Activated T-helper 17 cell treated with anti-CD3 and anti-CD28 coated beads, Interleukin-2, amount 50 U/mL, for 72 hours (primary cell): ENCODE measurements around the gene DPEP2. TPM values are rescaled to one million over a fixed set of nuclear protein-coding genes. Genes with fewer than 3 reads are reported as not detected.
"Not testable (repeated sequence)": the region's sequence is repeated elsewhere in the genome, so short reads cannot be mapped to it uniquely, and the experiment has no call there.

Experiments used
- ATAC-seq: fragments of 150-1000 bp; cut with Tn5 transposase; replicated peaks from 2 replicates; pipeline ENCODE4 v1.10.0; 2021; ENCODE audit warnings: mild to moderate bottlenecking, moderate library complexity
- H3K27ac Mint-ChIP-seq: one replicate; pipeline ENCODE4 v1.8.0; 2022; ENCODE audit warnings: mixed read lengths
- H3K27me3 Mint-ChIP-seq: one replicate; pipeline ENCODE4 v1.8.0; 2022; ENCODE audit warnings: mixed read lengths
- H3K36me3 Mint-ChIP-seq: one replicate; pipeline ENCODE4 v1.8.0; 2022; ENCODE audit warnings: low read depth, mild to moderate bottlenecking, mixed read lengths
- H3K4me1 Mint-ChIP-seq: one replicate; pipeline ENCODE4 v1.8.0; 2022; ENCODE audit warnings: mixed read lengths
- H3K4me3 Mint-ChIP-seq: one replicate; pipeline ENCODE4 v1.8.0; 2022; ENCODE audit warnings: mild to moderate bottlenecking, mixed read lengths
- H3K9me3 Mint-ChIP-seq: one replicate; pipeline ENCODE4 v1.8.0; 2022; ENCODE audit warnings: mixed read lengths
- total RNA-seq, 2 donors: library from RNA; stranded (reverse); gene quantifications; one replicate each; pipeline ENCODE4 v1.2.3, GENCODE V29; 2022

The DPEP2 gene
- total RNA-seq, 2 donors from 2014 or later: 2.8 to 7.3 TPM

DNA sequence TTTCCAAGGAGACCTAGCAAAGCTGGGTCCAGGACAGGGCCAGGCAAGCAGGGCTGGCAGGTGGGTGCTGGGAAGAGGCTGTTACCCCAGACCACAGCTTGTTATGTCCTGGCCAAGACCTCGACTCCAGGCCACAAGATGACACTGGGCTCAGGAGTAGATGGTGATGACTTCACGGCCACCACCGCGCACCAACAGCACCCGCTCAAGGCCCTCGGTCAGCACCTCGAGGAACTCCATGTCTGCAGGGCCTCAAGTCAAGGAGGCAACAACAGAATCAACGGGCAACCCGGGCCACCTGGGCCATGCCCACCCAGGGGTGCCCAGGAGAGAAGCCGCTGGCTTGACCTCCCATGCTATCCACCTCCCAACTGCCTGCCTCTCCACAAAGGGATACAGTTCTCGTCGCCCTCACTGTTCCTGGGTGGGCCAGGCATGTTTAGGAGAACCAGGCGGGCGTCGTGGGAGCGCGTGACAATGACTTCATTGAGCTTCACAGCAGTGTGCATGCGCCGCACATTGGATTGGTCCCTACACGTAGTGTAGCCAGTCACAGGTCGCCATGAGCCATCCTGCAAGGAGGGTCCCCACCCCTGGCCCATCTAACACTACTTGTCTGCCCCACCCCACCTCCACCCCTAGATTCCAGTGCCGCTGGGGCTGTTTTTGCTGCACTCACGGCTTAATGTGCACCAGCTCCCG, 54.4 kb downstream of the DPEP2 start:
- Mint-ChIP-seq H3K36me3 (peaks cover 15% of the 10 kb centered on the region), H3K9me3 (no peaks in the 10 kb centered on the region), H3K27me3 (no peaks in the 10 kb centered on the region), H3K4me1 (peaks cover 10% of the 10 kb centered on the region), H3K4me3 (no peak overlapping the region), H3K27ac (no peak overlapping the region)
- no peak for ATAC-seq

DNA sequence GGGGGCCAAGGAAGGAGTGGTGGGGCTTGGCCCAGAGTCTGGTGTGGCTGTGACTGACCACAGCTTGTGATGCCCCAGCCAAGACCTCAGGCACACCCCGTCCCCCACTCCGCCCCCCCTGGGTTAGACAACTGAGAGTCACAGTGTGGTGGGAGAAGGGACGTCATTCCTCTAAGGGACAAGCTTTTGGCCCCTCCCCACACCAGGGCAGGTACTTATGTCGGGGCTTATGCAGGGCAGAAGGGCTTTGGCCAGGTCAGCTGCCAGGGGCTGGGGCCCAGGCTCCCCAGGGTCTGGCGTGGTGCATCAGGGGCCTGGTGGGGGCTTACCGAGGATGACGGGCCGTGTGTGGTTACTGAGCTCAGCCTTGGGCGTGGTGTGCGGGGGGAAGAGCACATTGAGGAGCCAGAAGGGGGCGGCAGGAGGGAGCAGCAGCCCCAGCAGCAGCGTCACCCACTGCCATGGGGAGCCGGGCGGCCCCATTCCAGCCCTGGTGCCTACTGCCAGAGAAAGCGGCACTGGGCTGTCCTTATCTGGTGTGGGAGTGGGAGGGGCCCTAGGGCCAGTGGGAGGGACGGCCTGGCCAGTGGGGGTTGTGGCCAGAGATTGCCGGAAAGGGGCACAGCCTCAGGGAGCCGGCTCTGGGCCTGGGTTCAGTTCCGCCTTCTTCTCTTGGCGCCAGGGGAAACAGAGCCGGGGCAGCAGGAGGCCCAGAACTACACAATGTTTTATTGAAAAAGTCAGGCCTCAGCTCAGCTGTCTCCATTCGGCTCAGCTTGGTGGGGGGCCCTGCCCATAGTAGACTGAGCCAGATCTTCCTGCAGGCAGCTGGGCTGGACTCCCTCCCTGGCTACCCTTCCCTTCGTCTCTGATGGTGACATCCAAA, 55.4 kb downstream of the DPEP2 start, which contains the start of gene LCAT:
LCAT (minus strand) TSS at position 502 of the 886 bp plus-strand sequence; CDS start at position 483, 19 bp downstream.
- H3K27me3 Mint-ChIP-seq: no peaks in the 10 kb centered on the region
- H3K36me3 Mint-ChIP-seq: peaks cover 21% of the 10 kb centered on the region
- H3K9me3 Mint-ChIP-seq: no peaks in the 10 kb centered on the region
- no peak for ATAC-seq
- H3K27ac Mint-ChIP-seq: no peak within 1 kb of the TSS
- H3K4me3 Mint-ChIP-seq: no peak within 1 kb of the TSS
- peaks cover 12% of the 10 kb centered on the region for H3K4me1 Mint-ChIP-seq

DNA sequence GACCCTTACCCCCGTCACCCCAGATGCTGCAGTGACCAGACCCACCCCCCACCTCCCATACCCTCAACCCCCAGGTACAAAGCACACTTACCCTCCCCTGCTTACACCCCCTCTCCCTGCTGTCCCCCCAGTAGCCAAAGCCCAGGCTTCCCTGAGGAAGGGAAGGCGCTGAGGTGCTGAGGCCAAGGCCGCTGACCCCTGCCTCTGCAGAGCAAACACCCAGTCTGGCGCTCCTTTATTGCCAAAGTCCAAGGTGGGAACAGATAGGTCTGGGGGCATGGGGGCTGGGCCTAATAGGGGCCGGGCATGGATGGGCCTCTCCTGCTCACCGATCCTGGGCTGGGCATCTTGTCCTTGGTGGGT, 56.0 kb downstream of the DPEP2 start:
- Mint-ChIP-seq H3K27ac (no peak overlapping the region), H3K4me1 (peaks cover 10% of the 10 kb centered on the region), H3K36me3 (peaks cover 18% of the 10 kb centered on the region), H3K9me3 (no peaks in the 10 kb centered on the region), H3K4me3 (no peak overlapping the region), H3K27me3 (no peaks in the 10 kb centered on the region)
- ATAC-seq: no peak

DNA sequence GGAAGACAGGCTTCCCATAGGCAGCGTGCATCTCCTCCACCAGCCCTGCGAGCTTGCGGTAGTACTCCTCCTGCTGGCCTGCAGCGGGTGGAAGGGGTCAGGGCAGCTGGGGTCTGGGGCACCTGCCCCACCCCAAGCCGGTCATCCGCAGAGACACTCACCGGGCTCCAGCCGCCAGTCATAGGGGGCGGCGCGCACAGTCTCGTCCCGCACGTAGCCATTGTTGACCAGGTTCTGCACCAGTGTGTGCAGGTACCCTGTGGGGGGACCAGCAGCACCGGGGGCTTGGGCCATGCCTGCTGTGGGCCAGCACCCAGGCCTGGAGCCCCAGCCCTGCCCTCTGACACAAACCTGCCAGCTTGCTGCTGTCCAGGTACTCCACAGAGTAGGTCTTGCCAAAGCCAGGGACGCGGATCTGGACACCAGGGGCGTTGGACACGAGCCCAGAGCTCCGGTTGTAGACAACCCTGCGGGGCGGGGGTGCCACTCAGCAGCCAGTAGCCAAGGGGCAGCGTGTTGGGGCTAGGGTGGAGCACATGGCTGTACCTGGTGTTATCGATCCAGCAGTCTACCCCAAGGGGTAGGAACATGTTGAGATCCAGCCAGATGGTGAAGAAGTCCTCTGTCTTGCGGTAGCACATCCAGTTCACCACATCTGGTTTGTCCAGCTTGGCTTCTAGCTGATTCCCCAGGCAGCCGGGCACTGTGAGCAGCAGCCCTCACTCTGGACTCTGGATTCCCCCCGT, 56.6 kb downstream of the DPEP2 start:
- peaks cover 7% of the 10 kb centered on the region for H3K4me1 Mint-ChIP-seq
- no peaks in the 10 kb centered on the region for H3K9me3 Mint-ChIP-seq
- H3K4me3 Mint-ChIP-seq: no peak overlapping the region
- ATAC-seq: no peak
- peaks cover 14% of the 10 kb centered on the region for H3K36me3 Mint-ChIP-seq
- H3K27ac Mint-ChIP-seq: peak overlapping the region; percentile 56
- no peaks in the 10 kb centered on the region for H3K27me3 Mint-ChIP-seq

DNA sequence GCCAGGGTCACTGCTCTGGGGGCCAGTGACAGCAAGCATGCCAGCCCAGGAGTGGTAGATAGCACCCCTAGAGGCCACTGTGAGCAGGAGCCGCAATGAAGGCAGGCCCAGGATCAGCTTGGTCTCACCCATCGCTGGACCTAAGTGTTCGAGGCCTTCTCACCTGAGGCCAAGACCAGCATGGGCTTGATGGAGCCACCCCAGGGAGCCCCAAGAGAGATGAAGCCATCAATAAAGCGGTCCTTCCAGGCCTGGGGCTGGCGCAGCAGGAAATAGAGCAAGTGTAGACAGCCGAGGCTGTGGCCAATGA, 57.1 kb downstream of the DPEP2 start:
- peaks cover 11% of the 10 kb centered on the region for H3K4me1 Mint-ChIP-seq

DNA sequence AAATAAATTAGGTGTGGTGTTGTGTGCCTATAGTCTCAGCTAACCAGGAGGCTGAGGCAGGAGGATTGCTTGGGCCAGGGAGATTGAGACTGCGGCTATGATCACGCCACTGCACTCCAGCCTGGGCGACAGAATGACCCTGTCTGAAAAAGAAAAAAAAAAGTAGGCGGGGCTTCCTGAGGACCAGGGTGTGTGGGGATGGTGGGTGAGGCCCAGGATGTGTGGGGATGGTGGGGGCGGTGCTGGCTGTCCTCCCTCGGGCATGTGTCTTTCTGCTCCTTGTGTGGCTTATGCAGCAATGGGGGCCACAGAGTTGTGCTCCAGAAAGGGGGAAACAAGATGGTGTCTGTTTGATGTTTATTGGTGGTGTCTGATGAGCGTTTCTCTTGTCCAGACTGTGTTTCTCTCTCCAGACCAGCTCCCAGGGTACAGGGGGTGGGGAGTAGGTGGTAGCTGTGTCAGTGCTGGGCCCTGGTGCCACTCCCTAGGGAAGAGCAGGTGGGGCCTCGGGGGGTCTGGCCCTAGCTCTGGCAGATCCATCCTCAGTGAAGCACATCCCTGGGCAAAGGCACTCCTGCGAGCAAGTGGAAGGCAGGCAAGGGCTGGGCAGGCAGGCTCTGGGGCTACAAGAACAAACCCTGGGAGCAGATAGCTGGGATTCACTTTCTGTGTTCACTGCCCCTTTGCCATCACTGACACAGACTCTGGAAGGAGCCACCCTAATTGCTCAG, 57.6 kb downstream of the DPEP2 start:
- no peak for ATAC-seq
- no peaks in the 10 kb centered on the region for H3K27me3 Mint-ChIP-seq
- H3K9me3 Mint-ChIP-seq: no peaks in the 10 kb centered on the region
- H3K27ac Mint-ChIP-seq: peak overlapping the region; percentile 56
- H3K4me3 Mint-ChIP-seq: no peak overlapping the region
- H3K36me3 Mint-ChIP-seq: peaks cover 21% of the 10 kb centered on the region
- peaks cover 12% of the 10 kb centered on the region for H3K4me1 Mint-ChIP-seq

More for the DNA sequence above, 57.1 kb downstream of the DPEP2 start:
- H3K9me3 Mint-ChIP-seq: no peaks in the 10 kb centered on the region
- peak overlapping the region; percentile 56 for H3K27ac Mint-ChIP-seq
- no peak overlapping the region for H3K4me3 Mint-ChIP-seq
- H3K27me3 Mint-ChIP-seq: no peaks in the 10 kb centered on the region
- H3K36me3 Mint-ChIP-seq: peaks cover 16% of the 10 kb centered on the region
- ATAC-seq: peak; percentile 61

DNA sequence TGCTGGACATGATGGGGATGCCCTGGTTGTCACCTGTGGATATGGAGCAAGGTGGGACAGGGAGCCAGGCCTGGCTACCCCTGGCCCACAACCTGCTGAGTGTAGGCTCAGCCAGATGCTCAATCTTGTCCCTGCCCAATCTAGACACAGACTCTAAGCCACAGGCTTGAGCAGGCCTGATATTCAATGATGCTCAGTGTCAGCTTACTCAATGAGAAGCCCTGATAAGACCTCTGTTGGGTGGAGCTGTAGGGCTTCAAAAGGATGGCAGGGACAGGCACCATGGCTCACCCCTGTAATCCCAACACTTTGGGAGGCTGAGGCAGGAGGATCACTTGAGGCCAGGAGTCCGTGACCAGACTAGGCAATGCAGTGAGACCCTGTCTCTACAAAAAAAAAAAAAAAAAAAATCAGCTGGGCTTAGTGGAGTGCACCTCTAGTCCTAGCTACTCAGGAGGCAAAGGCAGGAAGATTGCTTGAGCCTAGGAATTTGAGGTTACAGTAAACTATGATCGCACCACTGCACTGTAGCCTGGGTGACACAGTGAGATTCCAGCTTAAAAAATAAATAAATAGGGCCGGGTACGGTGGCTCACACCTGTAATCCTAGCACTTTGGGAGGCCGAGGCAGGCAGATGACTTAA, 58.7 kb downstream of the DPEP2 start:
- Mint-ChIP-seq H3K4me3 (peak overlapping the region; percentile 48), H3K27me3 (no peaks in the 10 kb centered on the region), H3K36me3 (peaks cover 24% of the 10 kb centered on the region), H3K4me1 (peaks cover 12% of the 10 kb centered on the region), H3K9me3 (no peaks in the 10 kb centered on the region), H3K27ac (no peak overlapping the region)
- ATAC-seq: no peak

DNA sequence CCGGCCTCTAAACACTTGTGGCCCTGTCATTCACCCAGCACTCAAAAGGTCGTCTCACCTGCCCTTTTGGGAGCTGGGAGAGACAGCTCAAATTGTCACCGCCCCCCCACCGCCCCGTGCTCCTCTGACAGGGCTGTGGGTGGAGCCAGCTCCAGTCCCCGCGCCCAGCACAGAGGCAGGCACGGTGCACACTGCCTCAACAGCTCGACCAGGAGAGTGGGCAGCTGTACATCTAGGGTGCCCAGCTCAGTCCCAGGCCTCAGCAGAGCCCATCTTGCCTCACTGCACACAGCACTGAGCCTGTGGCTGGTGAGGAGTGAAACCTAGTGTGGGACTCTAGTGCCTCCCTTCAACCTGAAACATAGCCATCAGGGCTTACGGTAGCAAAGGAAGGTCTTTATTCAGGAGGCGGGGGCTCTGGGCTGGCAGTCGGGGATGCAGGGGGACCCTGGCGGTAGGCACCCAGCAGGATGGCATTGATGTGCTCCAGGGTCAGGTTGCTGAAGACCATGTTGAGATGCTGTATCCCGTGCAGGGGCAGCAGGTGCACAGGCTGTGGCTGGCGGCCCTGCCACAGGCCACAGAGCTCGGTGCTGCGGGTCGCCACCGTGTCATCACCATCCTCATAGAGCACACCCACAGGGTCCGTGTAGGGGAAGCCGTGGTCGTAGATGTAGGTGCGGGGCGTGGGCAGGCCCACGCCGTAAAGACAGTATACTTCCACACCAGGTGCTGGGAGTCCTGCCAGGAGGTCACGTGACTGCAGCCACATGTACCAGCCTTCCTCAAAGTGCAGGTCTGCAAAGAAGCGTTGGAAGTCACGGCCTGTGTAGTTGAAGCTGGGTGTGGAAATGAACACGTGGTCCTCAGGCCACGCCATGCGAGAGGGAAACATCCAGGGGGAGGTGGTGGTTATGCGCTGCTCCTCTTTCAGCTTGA, 59.5 kb downstream of the DPEP2 start:
- no peak for ATAC-seq
- peak overlapping the region; percentile 48 for H3K4me3 Mint-ChIP-seq
- H3K27ac Mint-ChIP-seq: no peak overlapping the region
- peaks cover 32% of the 10 kb centered on the region for H3K36me3 Mint-ChIP-seq
- no peaks in the 10 kb centered on the region for H3K27me3 Mint-ChIP-seq
- H3K9me3 Mint-ChIP-seq: no peaks in the 10 kb centered on the region
- H3K4me1 Mint-ChIP-seq: peaks cover 18% of the 10 kb centered on the region

DNA sequence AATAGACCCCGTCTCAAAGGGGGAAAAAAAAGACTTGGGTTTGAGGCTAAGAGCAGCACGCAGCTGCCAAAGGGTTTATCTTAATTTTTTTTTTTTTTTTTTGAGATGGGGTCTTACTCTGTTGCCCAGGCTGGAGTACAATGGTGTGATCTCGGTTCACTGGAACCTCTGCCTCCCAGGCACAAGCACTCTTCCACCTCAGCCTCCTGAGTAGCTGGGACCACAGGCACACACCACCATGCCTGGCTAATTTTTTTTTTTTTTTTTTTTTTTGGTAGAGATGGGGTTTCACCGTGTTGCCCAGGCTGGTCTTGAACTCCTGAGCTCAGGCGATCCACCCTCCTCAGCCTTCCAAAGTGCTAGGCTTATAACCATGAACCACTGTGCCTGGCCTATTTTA, 61.6 kb downstream of the DPEP2 start:
- ATAC-seq, H3K9me3 Mint-ChIP-seq, H3K27me3 Mint-ChIP-seq: not testable (repeated sequence)
- H3K4me1 Mint-ChIP-seq: peaks cover 18% of the 10 kb centered on the region
- peak overlapping the region; percentile 81 for H3K4me3 Mint-ChIP-seq
- H3K27ac Mint-ChIP-seq: peak overlapping the region; percentile 99
- peaks cover 53% of the 10 kb centered on the region for H3K36me3 Mint-ChIP-seq

Other genes with a start within 250 kb of the DPEP2 start
- gene RANBP10, start 192.9 kb downstream of the DPEP2 start, total RNA-seq: 10 to 100 TPM; 18.4 to 21.0 TPM
- under 1 TPM in 1 of 2 donors, not detected in 1; 0.26 TPM for gene TSNAXIP1, start 192.6 kb downstream of the DPEP2 start, total RNA-seq
- 10 to 100 TPM; 29.9 to 51.6 TPM for gene THAP11, start 157.2 kb downstream of the DPEP2 start, total RNA-seq
- 100 to 1,000 TPM in 1 of 2 donors, 10 to 100 TPM in 1; 82.9 to 175 TPM for gene NUTF2, start 152.6 kb downstream of the DPEP2 start, total RNA-seq
- 10 to 100 TPM; 61.4 to 64.2 TPM for gene CENPT, start 151.8 kb downstream of the DPEP2 start, total RNA-seq
- 100 to 1,000 TPM; 101 to 137 TPM for gene EDC4, start 126.4 kb downstream of the DPEP2 start, total RNA-seq
- 1 to 10 TPM in 1 of 2 donors, not detected in 1; 1.2 TPM for gene NRN1L, start 114.6 kb downstream of the DPEP2 start, total RNA-seq
- gene PSKH1, start 106.2 kb downstream of the DPEP2 start, total RNA-seq: 10 to 100 TPM in 1 of 2 donors, 1 to 10 TPM in 1; 7.5 to 11.8 TPM
- gene CTRL, start 67.6 kb downstream of the DPEP2 start, total RNA-seq: 1 to 10 TPM; 4.0 to 6.1 TPM
- gene PSMB10, start 62.6 kb downstream of the DPEP2 start, total RNA-seq: 100 to 1,000 TPM; 201 to 217 TPM
- gene LCAT, start 55.4 kb downstream of the DPEP2 start, total RNA-seq: 10 to 100 TPM; 15.0 to 19.1 TPM
- 10 to 100 TPM; 34.6 to 47.0 TPM for gene SLC12A4, start 30.8 kb downstream of the DPEP2 start, total RNA-seq
- gene DPEP3, start 19.0 kb downstream of the DPEP2 start, total RNA-seq: under 1 TPM in 1 of 2 donors, not detected in 1; 0.19 TPM
- gene DPEP2NB, start 16.4 kb upstream of the DPEP2 start, total RNA-seq: not detected
- 10 to 100 TPM in 1 of 2 donors, 1 to 10 TPM in 1; 7.2 to 18.7 TPM for gene DDX28, start 23.7 kb upstream of the DPEP2 start, total RNA-seq
- gene DUS2, start 23.8 kb upstream of the DPEP2 start, total RNA-seq: 10 to 100 TPM; 24.6 to 35.0 TPM
- 10 to 100 TPM; 71.1 to 78.1 TPM for gene NFATC3, start 85.9 kb upstream of the DPEP2 start, total RNA-seq
- under 1 TPM; 0.13 to 0.15 TPM for gene ESRP2, start 236.6 kb upstream of the DPEP2 start, total RNA-seq
- gene PLA2G15, start 245.9 kb upstream of the DPEP2 start, total RNA-seq: 10 to 100 TPM; 11.2 to 15.5 TPM